Stomach (tissue), 4 donors: ENCODE measurements around the gene CPT1C.

Experiments
- CTCF ChIP-seq, 7 experiments: fragments of 450-650 bp in 4 of 7; fragments of 200-600 bp in 3 of 7; sonication (generic) in 3 of 7; IDR thresholded peaks; one replicate each; pipeline ENCODE4 v1.5.1; 2016 to 2019; ENCODE audit warnings: antibody characterized with exemption in 7 of 7, control low read depth in 2 of 7, mild to moderate bottlenecking in 1 of 7
- POLR2A ChIP-seq, 4 donors: fragments of 450-650 bp; IDR thresholded peaks; one replicate each; pipeline ENCODE4 v1.6.1; 2016; ENCODE audit warnings: antibody characterized with exemption in 4 of 4, control low read depth in 2 of 4, mild to moderate bottlenecking in 1 of 4, moderate library complexity in 1 of 4

- TF ChIP-seq CTCF (IDR thresholded peaks at IDR 0.05) (no peak), POLR2A (IDR thresholded peaks at IDR 0.05) (no peak)
Observed at GRCh38 chr19:49758292-49758691, 67.4 kb downstream of the CPT1C start.
